ENCODE measurements around the gene TXLNA.
"Not testable (repeated sequence)": the region's sequence is repeated elsewhere in the genome, so short reads cannot be mapped to it uniquely, and the experiment has no call there.

- not testable (repeated sequence) for TF ChIP-seq POLR2A (IDR thresholded peaks at IDR 0.05; ENCODE audit: low read length); GATA1 (IDR thresholded peaks at IDR 0.05; ENCODE audit: low read depth, low read length)
Measured at GRCh38 chr1:32147799-32148198, 31.7 kb upstream of the TXLNA start.
